Activated CD4-positive, CD25-positive, alpha-beta regulatory T cell treated with anti-CD3 and anti-CD28 coated beads, Interleukin-2, amount 50 U/mL, for 72 hours (primary cell): ENCODE data around the gene SAP30L.

Experiments
- DNase-seq: peaks from one replicate; pipeline ENCODE4 v3.0.0; 2021

Gene SAP30L

GRCh38 chr5:154482528-154483449 is 37.0 kb downstream of the SAP30L start:
- DNase-seq: no peak

GRCh38 chr5:154483654-154484392 is 38.0 kb downstream of the SAP30L start:
- DNase-seq: no peak

GRCh38 chr5:154484393-154485095 is 38.7 kb downstream of the SAP30L start:
- no peak for DNase-seq

GRCh38 chr5:154485096-154485491 is 39.3 kb downstream of the SAP30L start:
- no peak for DNase-seq

GRCh38 chr5:154485850-154486426 is 40.1 kb downstream of the SAP30L start:
- DNase-seq: no peak

GRCh38 chr5:154486427-154486866 is 40.6 kb downstream of the SAP30L start:
- no peak for DNase-seq

GRCh38 chr5:154487541-154487940 is 41.7 kb downstream of the SAP30L start:
- DNase-seq: no peak

GRCh38 chr5:154491941-154492340 is 46.1 kb downstream of the SAP30L start:
- no peak for DNase-seq

- DNase-seq: no peak
These were observed 47.5 kb downstream of the SAP30L start for GRCh38 chr5:154493274-154493673.

- no peak for DNase-seq
These were observed 48.2 kb downstream of the SAP30L start for GRCh38 chr5:154494036-154494435.

GRCh38 chr5:154498591-154498990 is 52.8 kb downstream of the SAP30L start:
- no peak for DNase-seq

- DNase-seq: no peak
These were observed 53.2 kb downstream of the SAP30L start for GRCh38 chr5:154498994-154499393.

- DNase-seq: no peak
These were observed 55.8 kb downstream of the SAP30L start for GRCh38 chr5:154501566-154501965.

GRCh38 chr5:154502180-154502579 is 56.4 kb downstream of the SAP30L start:
- DNase-seq: no peak

- no peak for DNase-seq
These were observed 57.9 kb downstream of the SAP30L start for GRCh38 chr5:154503698-154504039.

GRCh38 chr5:154505567-154505966 is 59.8 kb downstream of the SAP30L start:
- no peak for DNase-seq

GRCh38 chr5:154506049-154506715 is 60.4 kb downstream of the SAP30L start:
- DNase-seq: no peak

GRCh38 chr5:154506716-154507080 is 60.9 kb downstream of the SAP30L start:
- DNase-seq: no peak

- no peak for DNase-seq
These were observed 62.3 kb downstream of the SAP30L start for GRCh38 chr5:154508114-154508513.

GRCh38 chr5:154509784-154510555 is 64.2 kb downstream of the SAP30L start:
- no peak for DNase-seq
